Upper lobe of right lung (tissue), 1 donor: ENCODE data around the gene TPST2. TPM values are rescaled to one million over a fixed set of nuclear protein-coding genes. Genes with fewer than 3 reads are reported as not detected.

Experiments used
- ATAC-seq: fragments of 200-7000 bp; cut with Tn5 transposase; one replicate; pipeline ENCODE4 v1.9.1; 2020; ENCODE audit warnings: mild to moderate bottlenecking, moderate library complexity
- DNase-seq: peaks from one replicate; pipeline ENCODE4 v3.0.0-alpha.2; 2020
- H3K27ac ChIP-seq: fragments of 200-600 bp; one replicate; pipeline ENCODE4 v1.8.0; 2022
- H3K27me3 ChIP-seq: fragments of 200-600 bp; one replicate; pipeline ENCODE4 v1.8.0; 2022; ENCODE audit warnings: mild to moderate bottlenecking
- H3K36me3 ChIP-seq: fragments of 200-600 bp; one replicate; pipeline ENCODE4 v1.8.0; 2022
- H3K4me1 ChIP-seq: fragments of 200-600 bp; one replicate; pipeline ENCODE4 v1.8.0; 2022
- H3K4me3 ChIP-seq: fragments of 200-600 bp; one replicate; pipeline ENCODE4 v1.8.0; 2022; ENCODE audit warnings: mild to moderate bottlenecking
- H3K9me3 ChIP-seq: fragments of 200-600 bp; one replicate; pipeline ENCODE4 v1.8.0; 2022
- intact Hi-C: fragments of 100-400 bp; cut with DNase I; formaldehyde crosslinking; loops from one replicate; pipeline ENCODE4 v1.11.0; 2022
- total RNA-seq: library from RNA; stranded (reverse); fragmentation: NEBNext Ultra II Directional; extraction: Animal tissue kit (Norgen Biotek cat#: 25700); gene quantifications from one replicate; pipeline ENCODE4 v1.2.1, GENCODE V29; 2021
- TF ChIP-seq, protein P1 (sequence below): fragments of 200-600 bp; IDR thresholded peaks from one replicate; pipeline ENCODE4 v1.8.0; 2022; ENCODE audit warnings: antibody characterized with exemption
- donor health status: DM: no; HTN: yes; CAD: no; lungs with severe emphysema.

TPST2 gene
- total RNA-seq, 1 donor from 2014 or later = 83.1 TPM

DNA sequence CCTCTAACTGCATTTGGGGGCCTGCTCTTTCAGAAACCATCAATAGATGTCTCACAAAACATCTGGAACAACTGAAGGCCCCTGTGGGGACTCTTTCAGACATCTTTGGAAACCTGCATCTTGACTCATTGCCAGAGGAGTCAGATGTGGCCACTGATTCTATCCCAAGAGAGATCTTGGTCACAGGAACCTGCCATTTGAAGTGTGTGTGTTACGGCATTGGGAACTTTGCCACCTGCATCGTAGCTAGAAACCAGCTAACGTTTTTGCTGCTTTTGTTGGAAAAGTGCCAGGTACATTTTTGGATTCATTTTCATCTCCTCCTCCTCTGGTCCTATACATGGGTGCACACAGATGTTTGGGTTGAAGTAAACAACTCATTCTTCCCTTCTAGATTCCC lies 101.9 kb downstream of the TPST2 start:
- Histone ChIP-seq H3K27me3 (no peaks in the 10 kb centered on the region), H3K4me3 (no peak overlapping the region), H3K4me1 (peaks cover 20% of the 10 kb centered on the region), H3K27ac (no peak overlapping the region), H3K9me3 (no peaks in the 10 kb centered on the region), H3K36me3 (peaks cover 61% of the 10 kb centered on the region)
- TF ChIP-seq, protein P1, sequence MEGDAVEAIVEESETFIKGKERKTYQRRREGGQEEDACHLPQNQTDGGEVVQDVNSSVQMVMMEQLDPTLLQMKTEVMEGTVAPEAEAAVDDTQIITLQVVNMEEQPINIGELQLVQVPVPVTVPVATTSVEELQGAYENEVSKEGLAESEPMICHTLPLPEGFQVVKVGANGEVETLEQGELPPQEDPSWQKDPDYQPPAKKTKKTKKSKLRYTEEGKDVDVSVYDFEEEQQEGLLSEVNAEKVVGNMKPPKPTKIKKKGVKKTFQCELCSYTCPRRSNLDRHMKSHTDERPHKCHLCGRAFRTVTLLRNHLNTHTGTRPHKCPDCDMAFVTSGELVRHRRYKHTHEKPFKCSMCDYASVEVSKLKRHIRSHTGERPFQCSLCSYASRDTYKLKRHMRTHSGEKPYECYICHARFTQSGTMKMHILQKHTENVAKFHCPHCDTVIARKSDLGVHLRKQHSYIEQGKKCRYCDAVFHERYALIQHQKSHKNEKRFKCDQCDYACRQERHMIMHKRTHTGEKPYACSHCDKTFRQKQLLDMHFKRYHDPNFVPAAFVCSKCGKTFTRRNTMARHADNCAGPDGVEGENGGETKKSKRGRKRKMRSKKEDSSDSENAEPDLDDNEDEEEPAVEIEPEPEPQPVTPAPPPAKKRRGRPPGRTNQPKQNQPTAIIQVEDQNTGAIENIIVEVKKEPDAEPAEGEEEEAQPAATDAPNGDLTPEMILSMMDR = no peak
- no peak for ATAC-seq
- intact Hi-C loops = no loop called here
- no peak for DNase-seq

DNA sequence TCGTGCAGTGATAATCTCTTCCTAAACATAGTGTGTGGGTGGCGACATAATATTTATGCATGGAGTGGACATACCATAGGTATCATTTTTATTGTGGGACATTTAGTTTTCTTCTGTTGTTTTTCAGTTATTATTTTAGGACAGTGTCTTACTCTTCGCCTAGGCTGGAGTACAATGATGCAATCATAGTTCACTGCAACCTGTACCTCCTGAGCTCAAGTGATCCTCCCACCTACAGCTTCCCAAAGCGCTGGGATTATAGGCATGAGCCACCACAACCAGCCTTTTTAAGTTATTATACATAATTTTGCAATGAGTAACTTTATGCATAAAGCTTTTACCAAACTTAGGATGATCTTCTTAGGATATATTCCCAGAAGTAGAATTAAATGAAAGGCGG lies 103.5 kb downstream of the TPST2 start:
- Histone ChIP-seq H3K27ac (no peak overlapping the region), H3K4me3 (no peak overlapping the region), H3K9me3 (no peaks in the 10 kb centered on the region), H3K36me3 (peaks cover 45% of the 10 kb centered on the region), H3K27me3 (no peaks in the 10 kb centered on the region), H3K4me1 (peaks cover 32% of the 10 kb centered on the region)
- TF ChIP-seq, protein P1 = no peak
- intact Hi-C loops = no loop called here
- ATAC-seq (no peak), DNase-seq (no peak)

DNA sequence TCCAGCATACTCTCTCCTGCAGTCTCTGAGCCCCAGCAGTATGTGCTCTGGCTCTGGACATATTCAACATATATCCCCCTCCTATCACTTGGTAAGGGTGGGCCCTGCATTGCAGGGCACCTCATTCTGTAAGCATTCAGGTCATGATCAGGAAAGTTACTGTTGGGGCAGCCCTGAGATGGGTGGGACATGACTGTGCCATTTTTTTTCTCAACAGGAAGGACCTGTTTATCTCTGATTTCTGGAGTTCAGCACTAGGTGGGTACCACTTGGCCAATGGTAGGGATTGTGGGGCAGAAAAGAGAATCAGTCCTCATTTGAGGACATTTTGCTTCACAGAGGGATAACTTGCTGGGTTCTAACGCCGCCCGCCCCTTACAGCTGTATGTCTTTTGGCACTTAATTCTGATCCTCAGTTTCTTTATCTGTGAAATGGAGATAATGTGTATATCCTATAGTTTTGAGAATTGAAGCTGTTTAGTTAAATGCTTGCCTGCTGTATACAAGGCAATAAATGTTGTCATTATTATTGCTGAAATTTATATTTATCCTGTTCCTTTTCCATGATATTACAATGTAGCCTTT lies 104.0 kb downstream of the TPST2 start:
- TF ChIP-seq, protein P1 = no peak
- no peak overlapping the region for H3K27ac ChIP-seq
- peaks cover 37% of the 10 kb centered on the region for H3K4me1 ChIP-seq
- ATAC-seq (no peak), DNase-seq (no peak)
- peaks cover 40% of the 10 kb centered on the region for H3K36me3 ChIP-seq
- H3K4me3 ChIP-seq = no peak overlapping the region
- intact Hi-C loops = no loop called here
- H3K9me3 ChIP-seq = no peaks in the 10 kb centered on the region
- no peaks in the 10 kb centered on the region for H3K27me3 ChIP-seq

- ATAC-seq (no peak), DNase-seq (no peak)
- no peaks in the 10 kb centered on the region for H3K27me3 ChIP-seq
- TF ChIP-seq, protein P1 = no peak
- no peaks in the 10 kb centered on the region for H3K9me3 ChIP-seq
- H3K36me3 ChIP-seq = peaks cover 31% of the 10 kb centered on the region
- H3K4me3 ChIP-seq = no peak overlapping the region
- peak overlapping the region; percentile 98 for H3K27ac ChIP-seq
- intact Hi-C loops = no loop called here
- H3K4me1 ChIP-seq = peaks cover 46% of the 10 kb centered on the region
Measured at GRCh38 chr22:26485013-26485412, 104.9 kb downstream of the TPST2 start.

DNA sequence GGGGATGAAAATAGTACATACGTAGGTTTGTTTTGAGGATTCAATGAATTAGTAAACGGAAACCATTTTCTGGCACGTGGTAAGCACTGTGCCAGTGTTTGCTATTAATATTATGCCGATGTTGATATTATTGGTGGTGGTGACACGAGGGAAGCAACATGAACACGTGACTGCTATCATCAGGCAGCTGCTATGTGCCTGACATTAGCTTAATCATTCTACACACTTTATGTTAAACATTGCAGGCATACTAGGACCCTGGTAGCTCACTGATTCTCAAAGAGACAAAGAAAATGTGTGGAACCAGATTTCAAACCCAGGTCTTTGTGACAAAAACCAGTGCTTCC lies 105.6 kb downstream of the TPST2 start:
- ATAC-seq = no peak
- peaks cover 53% of the 10 kb centered on the region for H3K4me1 ChIP-seq

More for the DNA sequence above, 105.6 kb downstream of the TPST2 start:
- intact Hi-C loops = no loop called here
- Histone ChIP-seq H3K36me3 (peaks cover 24% of the 10 kb centered on the region), H3K27ac (peak overlapping the region; percentile 98), H3K4me3 (peak overlapping the region; percentile 97), H3K27me3 (no peaks in the 10 kb centered on the region), H3K9me3 (no peaks in the 10 kb centered on the region)
- DNase-seq = no peak
- TF ChIP-seq, protein P1 = no peak
